ENCODE results near the gene PPP6R2. TPM values are rescaled to one million over a fixed set of nuclear protein-coding genes. Genes with fewer than 3 reads are reported as not detected.

Gene PPP6R2
- polyA plus RNA-seq, 1 donor from 2014 or later = 85.4 TPM

DNA sequence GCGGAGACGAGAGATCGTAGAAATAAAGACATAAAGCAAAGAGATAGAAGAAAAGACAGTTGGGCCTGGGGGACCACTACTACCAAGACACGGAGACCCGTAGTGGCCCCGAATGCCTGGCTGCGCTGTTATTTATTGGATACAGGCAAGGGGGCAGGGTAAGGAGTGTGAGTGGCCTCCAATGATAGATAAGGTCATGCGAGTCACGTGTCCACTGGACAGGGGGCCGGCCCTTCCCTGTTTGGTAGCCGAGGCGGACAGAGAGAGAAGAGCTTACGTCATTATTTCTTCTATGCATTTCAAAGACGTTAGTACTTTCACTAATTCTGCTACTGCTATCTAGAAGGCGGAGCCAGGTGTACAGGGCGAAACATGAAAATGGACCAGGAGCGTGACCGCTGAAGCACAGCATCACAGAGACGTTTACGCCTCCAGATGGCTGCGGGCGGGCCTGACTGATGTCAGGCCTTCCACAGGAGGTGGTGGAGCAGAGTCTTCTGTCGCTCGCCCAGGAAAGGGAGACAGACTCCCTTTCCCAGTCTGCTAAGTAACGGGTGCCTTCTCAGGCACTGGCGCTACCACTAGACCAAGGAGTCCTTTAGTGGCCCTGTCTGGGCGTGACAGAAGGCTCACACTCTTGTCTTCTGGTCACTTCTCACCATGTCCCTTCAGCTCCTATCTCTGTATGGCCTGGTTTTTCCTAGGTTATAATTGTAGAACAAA, 24.8 kb downstream of the PPP6R2 start:
- Histone ChIP-seq H3K9me2 (ENCODE audit: insufficient read depth, low read length) (no peaks in the 10 kb centered on the region), H3K27me3 (ENCODE audit: insufficient read depth, low read depth, low read length) (no peaks in the 10 kb centered on the region), H3K27ac (ENCODE audit: low read length) (no peak overlapping the region), H4K20me1 (ENCODE audit: insufficient read depth) (no peaks in the 10 kb centered on the region), H3K4me2 (ENCODE audit: low read length) (no peak overlapping the region), H3K9me3 (ENCODE audit: low read length) (no peaks in the 10 kb centered on the region), H3K79me2 (replicated peaks; ENCODE audit: insufficient read depth, low read length) (peaks cover 11% of the 10 kb centered on the region), H3K4me3 (ENCODE audit: low read length) (no peak overlapping the region), H3K36me3 (ENCODE audit: insufficient read depth, low read length) (no peaks in the 10 kb centered on the region), H3F3A (ENCODE audit: insufficient read depth, low read length, poor library complexity, severe bottlenecking) (no peaks in the 10 kb centered on the region), H2AFZ (ENCODE audit: low read depth, low read length) (no peak overlapping the region), H3K9ac (ENCODE audit: low read length) (no peak overlapping the region)
- TF ChIP-seq RAD21 (conservative IDR thresholded peaks at IDR 0.05) (no peak), TAF1 (IDR thresholded peaks at IDR 0.05; ENCODE audit: low read depth) (no peak), EZH2 (IDR thresholded peaks at IDR 0.05; ENCODE audit: borderline replicate concordance, insufficient read depth, low read length, poor library complexity, severe bottlenecking) (no peak), POLR2AphosphoS5 (IDR thresholded peaks at IDR 0.05) (no peak), EP300 (conservative IDR thresholded peaks at IDR 0.05; ENCODE audit: poor library complexity, severe bottlenecking) (no peak), SMC3 (conservative IDR thresholded peaks at IDR 0.05; ENCODE audit: poor library complexity) (no peak), MXI1 (conservative IDR thresholded peaks at IDR 0.05; ENCODE audit: poor library complexity, severe bottlenecking) (no peak), REST (IDR thresholded peaks at IDR 0.05; ENCODE audit: borderline replicate concordance) (no peak), CTCF (IDR thresholded peaks at IDR 0.05; ENCODE audit: poor library complexity, severe bottlenecking) (no peak)

- Histone ChIP-seq H3F3A (ENCODE audit: insufficient read depth, low read length, poor library complexity, severe bottlenecking) (no peaks in the 10 kb centered on the region), H3K4me3 (ENCODE audit: low read length) (no peak overlapping the region), H3K4me2 (ENCODE audit: low read length) (no peak overlapping the region), H3K27me3 (ENCODE audit: insufficient read depth, low read depth, low read length) (no peaks in the 10 kb centered on the region), H3K9me2 (ENCODE audit: insufficient read depth, low read length) (no peaks in the 10 kb centered on the region), H3K36me3 (ENCODE audit: insufficient read depth, low read length) (no peaks in the 10 kb centered on the region), H3K27ac (ENCODE audit: low read length) (no peak overlapping the region), H2AFZ (ENCODE audit: low read depth, low read length) (no peak overlapping the region), H3K9me3 (ENCODE audit: low read length) (no peaks in the 10 kb centered on the region), H3K9ac (ENCODE audit: low read length) (no peak overlapping the region), H4K20me1 (ENCODE audit: insufficient read depth) (no peaks in the 10 kb centered on the region), H3K79me2 (replicated peaks; ENCODE audit: insufficient read depth, low read length) (no peaks in the 10 kb centered on the region)
- TF ChIP-seq MXI1 (conservative IDR thresholded peaks at IDR 0.05; ENCODE audit: poor library complexity, severe bottlenecking) = no peak
- no peak for TF ChIP-seq EP300 (conservative IDR thresholded peaks at IDR 0.05; ENCODE audit: poor library complexity, severe bottlenecking)
- no peak for TF ChIP-seq TAF1 (IDR thresholded peaks at IDR 0.05; ENCODE audit: low read depth)
- no peak for TF ChIP-seq EZH2 (IDR thresholded peaks at IDR 0.05; ENCODE audit: borderline replicate concordance, insufficient read depth, low read length, poor library complexity, severe bottlenecking)
- no peak for TF ChIP-seq RAD21 (conservative IDR thresholded peaks at IDR 0.05)
- TF ChIP-seq SMC3 (conservative IDR thresholded peaks at IDR 0.05; ENCODE audit: poor library complexity) = no peak
- TF ChIP-seq CTCF (IDR thresholded peaks at IDR 0.05; ENCODE audit: poor library complexity, severe bottlenecking) = no peak
- no peak for TF ChIP-seq POLR2AphosphoS5 (IDR thresholded peaks at IDR 0.05)
- TF ChIP-seq REST (IDR thresholded peaks at IDR 0.05; ENCODE audit: borderline replicate concordance) = no peak
Measured at GRCh38 chr22:50371101-50371648, 28.0 kb downstream of the PPP6R2 start.

All from neural cell (in vitro differentiated cells).